Measurements from ENCODE around the gene GP1BB. TPM values are rescaled to one million over a fixed set of nuclear protein-coding genes. Genes with fewer than 3 reads are reported as not detected.

GP1BB gene
- total RNA-seq, 2 experiments from 2014 or later: not detected

- Mint-ChIP-seq H3K27me3 (peaks cover 34% of the 10 kb centered on the region), H3K4me3 (peak overlapping the region; percentile 57), H3K27ac (no peak overlapping the region), H3K36me3 (ENCODE audit: low read depth) (no peaks in the 10 kb centered on the region), H3K4me1 (peaks cover 3% of the 10 kb centered on the region), H3K9me3 (no peaks in the 10 kb centered on the region)
- ChIA-PET CTCF (no interaction called here), POLR2A (no interaction called here)
- DNase-seq: no peak
Observed at GRCh38 chr22:19713650-19714311, 9.6 kb upstream of the GP1BB start.

GRCh38 chr22:19714312-19715187 lies 8.8 kb upstream of the GP1BB start, which contains the start of gene SEPTIN5:
Gene SEPTIN5 (plus strand): TSS chr22:19714503. CDS start chr22:19714589, 86 bp downstream.
- DNase-seq: no peak
- Mint-ChIP-seq H3K9me3 (no peaks in the 10 kb centered on the region), H3K36me3 (ENCODE audit: low read depth) (no peaks in the 10 kb centered on the region), H3K27ac (no peak within 1 kb of the TSS), H3K4me3 (peak within 1 kb of the TSS; percentile 57), H3K27me3 (peaks cover 39% of the 10 kb centered on the region), H3K4me1 (peaks cover 7% of the 10 kb centered on the region)
- ChIA-PET POLR2A (no interaction called here), CTCF (interaction anchor here (1.2 kb wide), 1 partner anchor 10 kb away, joined by 3 read pairs; no protein-coding TSS in a partner anchor)

GRCh38 chr22:19715188-19715930 lies 8.0 kb upstream of the GP1BB start:
- Mint-ChIP-seq H3K36me3 (ENCODE audit: low read depth) (no peaks in the 10 kb centered on the region), H3K4me1 (peaks cover 8% of the 10 kb centered on the region)
- DNase-seq: no peak

GRCh38 chr22:19716041-19716828 lies 7.1 kb upstream of the GP1BB start:
- ChIA-PET CTCF (no interaction called here), POLR2A (no interaction called here)
- Mint-ChIP-seq H3K36me3 (ENCODE audit: low read depth) (no peaks in the 10 kb centered on the region), H3K27ac (no peak overlapping the region), H3K4me1 (peaks cover 8% of the 10 kb centered on the region), H3K27me3 (peaks cover 56% of the 10 kb centered on the region), H3K4me3 (no peak overlapping the region), H3K9me3 (no peaks in the 10 kb centered on the region)
- no peak for DNase-seq

More at GRCh38 chr22:19715188-19715930, 8.0 kb upstream of the GP1BB start:
- H3K9me3 Mint-ChIP-seq: no peaks in the 10 kb centered on the region
- no peak overlapping the region for H3K4me3 Mint-ChIP-seq
- no peak overlapping the region for H3K27ac Mint-ChIP-seq
- ChIA-PET CTCF (interaction anchor here (1.2 kb wide), 1 partner anchor 9 kb away, joined by 3 read pairs; no protein-coding TSS in a partner anchor), POLR2A (no interaction called here)
- peaks cover 47% of the 10 kb centered on the region for H3K27me3 Mint-ChIP-seq

- no peaks in the 10 kb centered on the region for H3K9me3 Mint-ChIP-seq
- ChIA-PET CTCF (no interaction called here), POLR2A (no interaction called here)
- H3K27ac Mint-ChIP-seq: no peak overlapping the region
- peaks cover 58% of the 10 kb centered on the region for H3K27me3 Mint-ChIP-seq
- H3K4me1 Mint-ChIP-seq: peaks cover 8% of the 10 kb centered on the region
- H3K36me3 Mint-ChIP-seq (ENCODE audit: low read depth): no peaks in the 10 kb centered on the region
- no peak overlapping the region for H3K4me3 Mint-ChIP-seq
- DNase-seq: no peak
Observed at GRCh38 chr22:19716829-19717105, 6.6 kb upstream of the GP1BB start.

- no peak for DNase-seq
- CTCF ChIA-PET: no interaction called here
Observed at GRCh38 chr22:19717181-19717580, 6.2 kb upstream of the GP1BB start.

GRCh38 chr22:19717691-19718455 lies 5.5 kb upstream of the GP1BB start:
- Mint-ChIP-seq H3K4me1 (peaks cover 8% of the 10 kb centered on the region), H3K9me3 (no peaks in the 10 kb centered on the region), H3K27ac (no peak overlapping the region), H3K36me3 (ENCODE audit: low read depth) (no peaks in the 10 kb centered on the region), H3K4me3 (peak overlapping the region; percentile 69), H3K27me3 (peaks cover 53% of the 10 kb centered on the region)
- ChIA-PET CTCF (no interaction called here), POLR2A (no interaction called here)
- peak; percentile 79 for DNase-seq

More at GRCh38 chr22:19717181-19717580, 6.2 kb upstream of the GP1BB start:
- POLR2A ChIA-PET: no interaction called here
- H3K4me3 Mint-ChIP-seq: no peak overlapping the region
- H3K27ac Mint-ChIP-seq: no peak overlapping the region
- H3K4me1 Mint-ChIP-seq: peaks cover 8% of the 10 kb centered on the region
- no peaks in the 10 kb centered on the region for H3K9me3 Mint-ChIP-seq
- peaks cover 55% of the 10 kb centered on the region for H3K27me3 Mint-ChIP-seq
- no peaks in the 10 kb centered on the region for H3K36me3 Mint-ChIP-seq (ENCODE audit: low read depth)

GRCh38 chr22:19718456-19719049 lies 4.8 kb upstream of the GP1BB start:
- ChIA-PET POLR2A (no interaction called here), CTCF (no interaction called here)
- DNase-seq: no peak
- Mint-ChIP-seq H3K4me3 (no peak overlapping the region), H3K36me3 (ENCODE audit: low read depth) (no peaks in the 10 kb centered on the region), H3K27me3 (peaks cover 51% of the 10 kb centered on the region), H3K9me3 (no peaks in the 10 kb centered on the region), H3K27ac (no peak overlapping the region), H3K4me1 (peaks cover 8% of the 10 kb centered on the region)

GRCh38 chr22:19719050-19719482 lies 4.3 kb upstream of the GP1BB start:
- no peak for DNase-seq
- peak overlapping the region; percentile 60 for H3K4me3 Mint-ChIP-seq
- peaks cover 8% of the 10 kb centered on the region for H3K4me1 Mint-ChIP-seq
- H3K9me3 Mint-ChIP-seq: no peaks in the 10 kb centered on the region
- H3K27ac Mint-ChIP-seq: no peak overlapping the region
- ChIA-PET POLR2A (no interaction called here), CTCF (interaction anchor here (0.8 to 1.7 kb wide), 3 partner anchors 10 to 173 kb away, joined by 3 to 7 read pairs (median 3); no protein-coding TSS in a partner anchor)
- no peaks in the 10 kb centered on the region for H3K36me3 Mint-ChIP-seq (ENCODE audit: low read depth)
- H3K27me3 Mint-ChIP-seq: peaks cover 46% of the 10 kb centered on the region

GRCh38 chr22:19719488-19720021 lies 3.8 kb upstream of the GP1BB start:
- Mint-ChIP-seq H3K4me3 (peak overlapping the region; percentile 60), H3K36me3 (ENCODE audit: low read depth) (no peaks in the 10 kb centered on the region), H3K27ac (no peak overlapping the region), H3K4me1 (peaks cover 8% of the 10 kb centered on the region), H3K27me3 (peaks cover 49% of the 10 kb centered on the region), H3K9me3 (no peaks in the 10 kb centered on the region)
- ChIA-PET CTCF (interaction anchor here (0.8 to 1.7 kb wide), 3 partner anchors 10 to 172 kb away, joined by 3 to 7 read pairs (median 3); no protein-coding TSS in a partner anchor), POLR2A (no interaction called here)
- DNase-seq: no peak

- Mint-ChIP-seq H3K4me1 (peaks cover 8% of the 10 kb centered on the region), H3K4me3 (no peak overlapping the region), H3K9me3 (no peaks in the 10 kb centered on the region), H3K27ac (no peak overlapping the region), H3K27me3 (peaks cover 54% of the 10 kb centered on the region), H3K36me3 (ENCODE audit: low read depth) (no peaks in the 10 kb centered on the region)
- CTCF ChIA-PET: interaction anchor here (0.8 to 1.7 kb wide), 3 partner anchors 10 to 172 kb away, joined by 3 to 7 read pairs (median 3); no protein-coding TSS in a partner anchor
- POLR2A ChIA-PET: no interaction called here
- no peak for DNase-seq
Observed at GRCh38 chr22:19720150-19720827, 3.0 kb upstream of the GP1BB start.
